ENCODE measurements around the gene RAB17.
"Not testable (repeated sequence)": the region's sequence is repeated elsewhere in the genome, so short reads cannot be mapped to it uniquely, and the experiment has no call there.

Gene RAB17

DNA sequence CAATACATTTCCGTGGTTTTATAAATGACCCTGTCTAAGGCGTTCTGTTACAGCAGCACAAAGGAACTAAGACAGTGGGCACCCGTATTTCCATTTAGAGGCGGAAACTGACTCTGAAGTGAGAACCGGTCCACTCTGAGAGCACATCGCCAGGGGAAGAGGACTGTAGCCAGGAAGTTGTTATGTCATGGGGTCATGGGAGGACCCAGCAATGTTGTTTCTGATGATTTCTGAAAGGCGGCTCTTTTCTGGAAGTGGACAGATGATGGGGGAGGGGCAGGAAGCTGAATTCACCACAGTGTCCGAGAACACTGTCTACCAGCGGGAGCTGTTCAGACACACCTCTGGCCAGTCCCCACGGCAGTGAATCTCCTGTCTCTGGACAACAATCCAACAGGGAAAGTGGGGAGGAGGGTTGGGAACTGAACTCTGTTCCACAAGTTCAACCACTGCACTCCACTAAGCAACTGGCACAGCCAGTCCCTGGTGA lies 34.7 kb upstream of the RAB17 start:
- no peak for DNase-seq (ENCODE audit: low spot score)

GRCh38 chr2:237624565-237624964 lies 34.0 kb upstream of the RAB17 start:
- no peak for DNase-seq (ENCODE audit: low spot score)

DNA sequence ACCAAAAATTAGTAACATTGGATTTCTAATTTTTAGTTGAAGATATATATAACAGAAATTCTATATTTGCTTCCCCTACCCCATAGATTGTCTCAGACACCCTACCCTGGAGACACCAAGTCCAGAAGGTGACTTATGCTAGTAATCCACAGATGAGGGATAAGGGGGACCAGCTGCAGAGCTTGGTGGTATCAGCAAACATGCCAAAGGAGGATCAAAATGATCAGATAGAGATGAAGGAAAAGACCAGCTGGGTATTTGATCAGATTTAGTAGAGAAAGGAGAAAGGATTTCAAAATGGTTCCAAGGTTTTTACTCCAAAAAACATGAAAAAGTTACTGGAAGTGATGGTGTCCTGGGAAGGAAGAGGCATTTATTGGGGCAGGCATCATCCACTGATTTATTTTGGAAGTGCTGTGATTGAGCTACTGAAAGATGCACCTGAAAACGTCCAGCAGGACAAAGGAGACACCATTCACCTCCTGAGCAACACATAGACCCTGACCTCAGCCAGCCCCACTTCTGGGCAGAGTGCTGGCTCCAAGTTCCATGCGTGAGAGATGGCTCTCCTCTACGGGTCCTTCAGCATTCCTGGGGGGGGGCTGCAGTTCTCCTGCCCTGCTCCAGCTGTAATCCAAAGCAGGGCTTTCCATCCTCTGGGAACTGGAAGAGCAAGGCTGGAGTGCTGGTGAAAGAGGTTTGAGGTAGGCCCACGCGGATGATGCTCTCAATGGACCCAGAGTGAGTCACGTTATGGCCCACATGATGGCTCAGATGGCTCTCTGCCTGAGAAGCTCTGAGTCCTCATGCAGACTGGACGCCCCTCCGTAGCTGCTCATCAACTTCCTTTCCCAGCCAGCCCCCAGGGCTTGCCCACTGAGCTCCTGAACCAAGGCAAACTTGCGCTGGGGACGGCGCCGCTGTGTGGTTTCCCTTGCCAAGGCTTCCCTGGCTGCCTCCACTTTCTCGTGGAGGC lies 33.2 kb upstream of the RAB17 start:
- DNase-seq (ENCODE audit: low spot score), result no peak

DNA sequence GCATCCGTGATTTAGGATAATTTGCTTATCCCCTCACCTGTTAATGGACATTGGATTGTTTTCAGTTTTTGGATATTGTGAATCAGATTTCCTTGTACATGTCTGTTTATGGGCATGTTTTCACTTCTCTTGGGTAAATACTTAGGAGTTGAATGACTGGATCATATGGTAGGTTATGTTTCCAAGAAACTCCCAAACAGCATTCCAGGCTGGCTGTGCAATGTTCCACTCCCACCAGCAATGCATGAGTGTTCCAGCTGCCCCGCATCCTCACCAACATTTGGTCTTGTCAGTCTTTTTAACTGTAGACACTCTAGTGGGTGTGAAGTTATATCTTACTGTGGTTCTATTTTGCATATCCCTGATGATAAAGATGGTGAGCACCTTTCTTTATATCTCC lies 27.9 kb upstream of the RAB17 start:
- DNase-seq (ENCODE audit: low spot score), result no peak

GRCh38 chr2:237617587-237617982 lies 27.1 kb upstream of the RAB17 start:
- no peak for DNase-seq (ENCODE audit: low spot score)

- no peak for DNase-seq (ENCODE audit: low spot score)
Observed at GRCh38 chr2:237616734-237617586, 26.4 kb upstream of the RAB17 start.

GRCh38 chr2:237616373-237616733 lies 25.8 kb upstream of the RAB17 start:
- no peak for DNase-seq (ENCODE audit: low spot score)

DNA sequence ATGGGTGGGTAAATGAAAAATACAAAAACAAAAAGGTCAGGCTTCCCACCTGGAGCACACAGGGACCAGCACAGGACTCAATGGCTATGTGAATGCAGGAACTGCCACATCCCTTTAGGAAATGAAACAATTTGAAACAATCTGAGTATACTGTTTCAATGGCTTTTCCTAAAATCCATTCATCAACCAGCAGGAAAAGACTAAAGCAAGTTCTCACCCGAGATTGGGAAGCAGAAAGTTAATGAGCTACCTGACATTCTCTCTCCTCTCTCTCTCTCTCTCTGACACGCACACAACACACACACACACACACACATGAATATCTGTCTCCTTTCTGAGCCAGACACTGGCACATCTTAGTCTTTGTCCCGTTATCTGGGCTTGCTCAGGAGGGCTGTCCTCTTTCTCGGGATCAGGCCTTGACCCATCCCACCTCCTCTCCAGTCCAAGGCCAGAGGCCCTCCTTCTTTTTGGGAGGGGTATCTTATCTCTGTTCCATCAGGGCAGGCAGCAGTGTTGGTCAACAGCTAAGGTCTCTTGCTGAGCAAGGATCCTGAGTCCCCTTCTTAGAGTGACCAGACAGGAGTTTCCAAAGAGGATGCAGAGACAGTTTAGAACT lies 25.2 kb upstream of the RAB17 start:
- DNase-seq (ENCODE audit: low spot score), result no peak

DNA sequence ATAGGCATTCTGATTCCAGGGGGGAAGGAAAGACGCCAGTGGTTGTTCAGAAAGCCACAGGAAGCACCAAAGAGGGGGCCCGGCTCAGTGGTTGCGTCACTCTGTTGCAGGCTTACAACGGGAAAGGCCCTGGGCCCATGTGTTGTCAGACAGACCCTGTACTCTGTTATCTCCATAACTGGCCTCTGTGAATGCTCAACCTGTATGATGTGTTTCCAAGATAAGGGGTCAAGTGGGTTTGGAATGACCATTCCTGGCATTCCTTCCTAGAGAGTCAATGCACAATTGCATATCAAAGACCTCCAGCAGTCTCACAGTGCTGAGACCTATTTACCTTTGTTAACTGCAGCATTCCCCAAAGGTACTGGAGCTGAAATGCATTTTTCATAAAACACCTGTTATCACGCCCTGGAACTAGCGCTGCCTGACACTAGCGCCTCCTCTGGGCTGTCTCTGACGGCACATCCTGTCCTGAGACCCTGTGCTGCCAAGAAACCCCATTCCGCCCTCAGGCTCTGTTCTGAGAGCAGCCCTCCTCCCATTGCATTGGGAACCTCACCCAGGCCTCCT lies 23.7 kb upstream of the RAB17 start:
- DNase-seq (ENCODE audit: low spot score), result peak; percentile 63

DNA sequence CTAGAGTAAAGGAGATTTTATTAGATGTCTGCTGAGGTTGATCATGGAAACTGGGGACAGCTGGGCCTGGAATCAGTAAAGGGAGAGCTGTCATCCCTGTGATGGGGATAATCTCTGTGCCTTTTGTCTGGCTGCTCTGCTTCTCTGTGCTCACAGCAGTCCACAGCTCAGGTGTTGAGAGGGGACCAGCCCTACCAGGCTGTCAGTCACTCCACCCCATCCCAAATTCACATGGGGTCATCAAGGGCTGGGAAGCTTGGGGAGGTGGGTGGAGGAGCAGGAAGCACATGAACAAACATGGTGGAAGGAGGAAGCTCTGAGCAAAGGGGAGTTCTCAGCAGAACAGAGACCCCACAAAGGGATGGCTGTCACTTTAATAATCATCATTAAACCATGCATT lies 23.1 kb upstream of the RAB17 start:
- no peak for DNase-seq (ENCODE audit: low spot score)

DNA sequence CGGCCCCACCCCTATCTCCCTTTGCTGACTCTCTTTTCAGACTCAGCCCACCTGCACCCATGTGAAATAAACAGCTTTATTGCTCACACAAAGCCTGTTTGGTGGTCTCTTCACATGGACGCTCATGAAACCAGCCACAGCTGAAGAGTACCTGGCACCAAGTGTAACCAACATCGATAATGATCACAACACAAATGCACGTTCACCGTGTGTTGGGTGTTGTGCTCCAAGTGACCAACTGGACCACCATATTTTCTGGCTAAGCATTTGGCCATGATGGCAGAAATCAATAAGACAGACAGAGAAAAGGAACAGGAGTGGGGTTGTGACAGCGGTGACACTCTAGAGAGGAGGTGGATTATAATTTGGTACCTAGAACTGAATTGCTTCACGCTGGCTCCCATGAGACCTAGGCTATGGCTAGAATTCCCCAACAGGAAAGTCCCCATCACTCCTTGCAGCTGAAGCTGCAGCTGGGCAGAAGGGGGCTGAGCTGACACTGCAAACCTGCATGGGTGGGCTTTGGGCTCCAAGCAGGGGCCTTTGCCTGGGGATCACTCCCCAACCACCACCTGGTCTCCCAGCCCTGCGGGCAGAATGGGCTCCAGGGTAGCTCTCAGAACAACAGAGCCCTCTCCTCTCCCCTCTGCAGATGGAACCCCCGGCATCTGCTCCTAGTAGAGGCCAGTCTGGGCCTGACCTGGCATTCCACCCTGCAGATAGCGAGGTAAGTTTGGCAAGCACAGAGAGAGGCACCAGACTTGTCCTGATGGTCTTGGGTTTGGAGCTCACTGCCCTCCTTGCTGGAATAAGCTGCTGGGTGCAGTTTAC lies 22.2 kb upstream of the RAB17 start:
- no peak for DNase-seq (ENCODE audit: low spot score)

DNA sequence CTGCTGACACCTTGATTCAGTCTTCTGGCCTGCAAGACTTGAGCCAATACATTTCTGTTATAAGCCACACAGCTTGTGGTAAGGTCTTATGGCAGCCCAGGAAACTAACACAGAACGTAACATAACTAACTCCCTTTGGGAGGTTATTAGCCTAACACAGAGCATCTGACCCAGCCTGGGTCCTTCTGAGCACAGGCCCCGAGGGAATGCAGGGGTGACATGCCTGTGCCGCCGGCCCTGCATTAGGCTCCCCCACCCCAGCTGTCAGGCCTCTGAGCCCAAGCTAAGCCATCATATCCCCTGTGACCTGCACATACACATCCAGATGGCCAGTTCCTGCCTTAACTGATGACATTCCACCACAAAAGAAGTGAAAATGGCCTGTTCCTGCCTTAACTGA lies 16.0 kb upstream of the RAB17 start:
- not testable (repeated sequence) for DNase-seq (ENCODE audit: low spot score)

- DNase-seq (ENCODE audit: low spot score), result no peak
Observed at GRCh38 chr2:237604960-237605359, 14.4 kb upstream of the RAB17 start.

GRCh38 chr2:237604391-237604790 lies 13.9 kb upstream of the RAB17 start:
- no peak for DNase-seq (ENCODE audit: low spot score)

GRCh38 chr2:237603718-237604362 lies 13.3 kb upstream of the RAB17 start:
- DNase-seq (ENCODE audit: low spot score), result no peak

DNA sequence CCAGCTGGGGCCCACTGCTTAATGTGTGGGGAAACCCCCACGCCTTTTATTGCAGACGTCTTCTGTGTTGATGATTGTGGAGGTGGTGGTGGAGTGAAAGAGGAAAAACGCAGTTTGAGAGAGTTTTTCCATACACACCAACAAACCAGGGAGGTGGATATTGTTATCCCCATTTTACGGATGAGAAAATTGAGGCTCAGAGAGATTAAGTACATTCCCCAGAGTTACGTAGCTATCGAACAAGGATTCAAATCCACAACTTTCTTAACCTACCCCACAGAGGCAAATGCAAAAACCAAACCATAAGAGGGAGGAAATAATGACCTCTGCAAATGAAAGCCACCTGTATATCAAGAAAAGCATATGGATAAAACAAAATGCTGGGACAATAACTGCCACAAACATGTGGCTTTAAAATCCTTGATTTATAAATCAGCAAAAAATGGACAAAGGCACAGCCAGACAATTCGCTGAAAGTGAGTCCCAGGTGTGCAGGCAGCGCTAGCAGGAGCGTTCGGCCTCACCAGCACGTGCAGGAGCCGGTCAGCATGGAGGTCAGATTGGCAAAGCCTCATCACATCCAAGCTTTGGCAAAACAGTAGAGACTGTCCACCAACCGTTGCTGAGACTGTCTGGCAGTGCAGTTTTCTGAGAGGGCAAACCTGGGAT lies 12.6 kb upstream of the RAB17 start:
- DNase-seq (ENCODE audit: low spot score), result no peak

DNA sequence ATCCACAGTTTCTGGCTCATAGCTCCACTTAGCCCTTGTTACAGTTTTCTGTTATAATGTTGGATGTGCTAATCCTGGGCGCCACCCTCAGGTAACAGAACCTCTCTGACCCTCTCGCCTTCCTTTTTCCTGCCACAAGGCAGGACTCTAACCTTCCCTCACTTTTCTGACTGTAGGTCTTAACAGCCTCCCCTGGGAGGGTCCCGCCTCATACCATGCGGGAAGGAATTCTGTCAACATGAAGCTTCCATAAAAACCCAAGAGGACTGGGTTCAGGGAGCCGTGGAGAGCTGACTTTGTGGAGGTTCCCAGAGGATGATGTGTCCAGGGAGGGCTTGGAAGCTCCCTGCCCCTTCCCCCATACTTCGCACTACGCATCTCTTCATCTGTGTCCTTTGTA lies 11.9 kb upstream of the RAB17 start:
- no peak for DNase-seq (ENCODE audit: low spot score)

- DNase-seq (ENCODE audit: low spot score), result no peak
Observed at GRCh38 chr2:237601453-237602116, 11.1 kb upstream of the RAB17 start.

- no peak for DNase-seq (ENCODE audit: low spot score)
Observed at GRCh38 chr2:237600205-237600846, 9.8 kb upstream of the RAB17 start.
